ENCODE measurements around the gene CHMP4B. TPM values are rescaled to one million over a fixed set of nuclear protein-coding genes. Genes with fewer than 3 reads are reported as not detected.

The CHMP4B gene
- total and polyA plus RNA-seq, 4 donors = 91.6 to 162 (median 120) TPM

GRCh38 chr20:33881989-33882388 lies 70.8 kb downstream of the CHMP4B start:
- 53 to 64% methylated on average over 6 of the region's 6 CpGs for WGBS, 2 donors
- ATAC-seq (ENCODE audit: insufficient read depth, low FRiP score) (no peak), DNase-seq (no peak)
- no peak for TF ChIP-seq CTCF (IDR thresholded peaks at IDR 0.05; ENCODE audit: control extremely low read depth, extremely low read depth)
- H3K4me3 ChIP-seq = no peak overlapping the region
- no peaks in the 10 kb centered on the region for H3K36me3 ChIP-seq (ENCODE audit: control insufficient read depth in 4 of 4, insufficient read depth in 4 of 4, low read length in 4 of 4)
- no peaks in the 10 kb centered on the region for H3K27me3 ChIP-seq (ENCODE audit: control insufficient read depth in 3 of 3, insufficient read depth in 3 of 3, low read length in 2 of 3)
- no peak overlapping the region for H3K9ac ChIP-seq (ENCODE audit: insufficient read depth in 1 of 2, low read length in 2 of 2)
- no peaks in the 10 kb centered on the region for H3K4me1 ChIP-seq (ENCODE audit: control insufficient read depth in 5 of 5, insufficient read depth in 5 of 5, low read length in 5 of 5)
- H3K9me3 ChIP-seq (ENCODE audit: control insufficient read depth in 4 of 4, insufficient read depth in 3 of 4, low read length in 3 of 4) = peaks cover 0 to 8% (median 3%) of the 10 kb centered on the region in 4 donors
- no peak overlapping the region for H3K27ac ChIP-seq (ENCODE audit: low read depth in 1 of 2, low read length in 1 of 2)

GRCh38 chr20:33882481-33882880 lies 71.3 kb downstream of the CHMP4B start:
- H3K27ac ChIP-seq (ENCODE audit: low read depth in 1 of 2, low read length in 1 of 2) = no peak overlapping the region
- H3K9ac ChIP-seq (ENCODE audit: insufficient read depth in 1 of 2, low read length in 2 of 2) = no peak overlapping the region
- H3K27me3 ChIP-seq (ENCODE audit: control insufficient read depth in 3 of 3, insufficient read depth in 3 of 3, low read length in 2 of 3) = no peaks in the 10 kb centered on the region
- no peak overlapping the region for H3K4me3 ChIP-seq
- 81 to 82% methylated on average over 10 of the region's 10 CpGs for WGBS, 2 donors
- H3K9me3 ChIP-seq (ENCODE audit: control insufficient read depth in 4 of 4, insufficient read depth in 3 of 4, low read length in 3 of 4) = peaks cover 0 to 8% (median 3%) of the 10 kb centered on the region in 4 donors
- DNase-seq = no peak
- no peaks in the 10 kb centered on the region for H3K4me1 ChIP-seq (ENCODE audit: control insufficient read depth in 5 of 5, insufficient read depth in 5 of 5, low read length in 5 of 5)
- TF ChIP-seq CTCF (IDR thresholded peaks at IDR 0.05; ENCODE audit: control extremely low read depth, extremely low read depth) = no peak
- no peak for ATAC-seq (ENCODE audit: insufficient read depth, low FRiP score)
- no peaks in the 10 kb centered on the region for H3K36me3 ChIP-seq (ENCODE audit: control insufficient read depth in 4 of 4, insufficient read depth in 4 of 4, low read length in 4 of 4)

- ATAC-seq (ENCODE audit: insufficient read depth, low FRiP score) (no peak), DNase-seq (no peak)
- 91% methylated on average over 6 of the region's 6 CpGs for WGBS, 2 donors
- H3K27ac ChIP-seq (ENCODE audit: low read depth in 1 of 2, low read length in 1 of 2) = no peak overlapping the region
- H3K36me3 ChIP-seq (ENCODE audit: control insufficient read depth in 4 of 4, insufficient read depth in 4 of 4, low read length in 4 of 4) = no peaks in the 10 kb centered on the region
- no peak for TF ChIP-seq CTCF (IDR thresholded peaks at IDR 0.05; ENCODE audit: control extremely low read depth, extremely low read depth)
- no peak overlapping the region for H3K9ac ChIP-seq (ENCODE audit: insufficient read depth in 1 of 2, low read length in 2 of 2)
- H3K4me3 ChIP-seq = no peak overlapping the region
- H3K27me3 ChIP-seq (ENCODE audit: control insufficient read depth in 3 of 3, insufficient read depth in 3 of 3, low read length in 2 of 3) = no peaks in the 10 kb centered on the region
- no peaks in the 10 kb centered on the region for H3K4me1 ChIP-seq (ENCODE audit: control insufficient read depth in 5 of 5, insufficient read depth in 5 of 5, low read length in 5 of 5)
- peaks cover 0 to 6% (median 1%) of the 10 kb centered on the region in 4 donors for H3K9me3 ChIP-seq (ENCODE audit: control insufficient read depth in 4 of 4, insufficient read depth in 3 of 4, low read length in 3 of 4)
Measured at GRCh38 chr20:33883164-33883563, 72.0 kb downstream of the CHMP4B start.

GRCh38 chr20:33884633-33885032 lies 73.5 kb downstream of the CHMP4B start:
- Histone ChIP-seq H3K36me3 (ENCODE audit: control insufficient read depth in 4 of 4, insufficient read depth in 4 of 4, low read length in 4 of 4) (no peaks in the 10 kb centered on the region), H3K27ac (ENCODE audit: low read depth in 1 of 2, low read length in 1 of 2) (no peak overlapping the region), H3K4me1 (ENCODE audit: control insufficient read depth in 5 of 5, insufficient read depth in 5 of 5, low read length in 5 of 5) (no peaks in the 10 kb centered on the region), H3K27me3 (ENCODE audit: control insufficient read depth in 3 of 3, insufficient read depth in 3 of 3, low read length in 2 of 3) (no peaks in the 10 kb centered on the region), H3K4me3 (no peak overlapping the region), H3K9ac (ENCODE audit: insufficient read depth in 1 of 2, low read length in 2 of 2) (no peak overlapping the region), H3K9me3 (ENCODE audit: control insufficient read depth in 4 of 4, insufficient read depth in 3 of 4, low read length in 3 of 4) (peaks cover 0 to 2% (median 0%) of the 10 kb centered on the region in 4 donors)
- TF ChIP-seq CTCF (IDR thresholded peaks at IDR 0.05; ENCODE audit: control extremely low read depth, extremely low read depth) = no peak
- ATAC-seq (ENCODE audit: insufficient read depth, low FRiP score) (no peak), DNase-seq (no peak)
- WGBS, 2 donors = 93 to 95% methylated on average over 2 of the region's 2 CpGs
